Esophagus squamous epithelium (tissue), 5 donors: ENCODE measurements around the gene TRIB2. TPM values are rescaled to one million over a fixed set of nuclear protein-coding genes. Genes with fewer than 3 reads are reported as not detected.
A peak's percentile ranks its signal among the peaks of the same experiment; 100 is the strongest.

Experiments
- DNase-seq: peaks from one replicate; lab custom pipeline; 2025; lab: John Stamatoyannopoulos, UW
- H3K27ac ChIP-seq, 4 donors: fragments of 200-600 bp; sonication (generic); one replicate each; pipeline ENCODE4 v1.5.1; 2016 to 2019; ENCODE audit warnings: mild to moderate bottlenecking in 1 of 4
- H3K27me3 ChIP-seq, 4 donors: fragments of 200-600 bp; sonication (generic); 1 replicate in 3 of 4; 2 replicates in 1 of 4; pipeline versions ENCODE4 v1.5.1 to v1.6.0; 2017 to 2021; ENCODE audit warnings: antibody characterized with exemption in 1 of 4
- H3K36me3 ChIP-seq, 3 donors: fragments of 200-600 bp; sonication (generic); one replicate each; pipeline ENCODE4 v1.5.1; 2016 to 2019
- H3K4me1 ChIP-seq, 3 donors: fragments of 200-600 bp; sonication (generic); one replicate each; pipeline ENCODE4 v1.5.1; 2017 to 2019
- H3K4me3 ChIP-seq, 4 donors: fragments of 200-600 bp; sonication (generic); 1 replicate in 3 of 4; 2 replicates in 1 of 4; pipeline ENCODE4 v1.5.1; 2016 to 2019; ENCODE audit warnings: mild to moderate bottlenecking in 2 of 4, moderate library complexity in 1 of 4
- H3K9me3 ChIP-seq, 3 donors: fragments of 200-600 bp; sonication (generic); one replicate each; pipeline ENCODE4 v1.5.1; 2016 to 2019
- POLR2A ChIP-seq, 4 donors: fragments of 450-650 bp; IDR thresholded peaks; one replicate each; pipeline ENCODE4 v1.6.1; 2017; ENCODE audit warnings: antibody characterized with exemption in 4 of 4, mild to moderate bottlenecking in 4 of 4, moderate library complexity in 3 of 4
- WGBS, 2 donors: methylation state at CpG; one replicate each; pipeline ENCODE4 v1.1.5; 2018; 5-methylcytosine and 5-hydroxymethylcytosine counted together
- intact Hi-C: fragments of 100-400 bp; cut with DNase I; formaldehyde crosslinking; loops from one replicate; pipeline ENCODE4 v1.15.0; 2022
- total RNA-seq, 4 donors: library from RNA; depleted of rRNA; stranded (reverse); fragments of >200 nt; gene quantifications; one replicate each; pipeline ENCODE4 v1.1.0, GENCODE V29; 2016
- TF ChIP-seq, protein P1 (sequence below), 6 experiments: fragments of 450-650 bp in 4 of 6; fragments of 200-600 bp in 2 of 6; sonication (generic) in 2 of 6; IDR thresholded peaks; one replicate each; pipeline ENCODE4 v1.5.1; 2016 to 2019; ENCODE audit warnings: antibody characterized with exemption in 6 of 6, mild to moderate bottlenecking in 4 of 6, moderate library complexity in 4 of 6
- donor health status: DM: yes; HTN: yes; CAD: no.

The TRIB2 gene
- total RNA-seq, 4 donors from 2014 or later = 9.8 to 42.2 (median 32.4) TPM

GRCh38 chr2:12755384-12755783 lies 38.6 kb downstream of the TRIB2 start:
- H3K4me3 ChIP-seq = no peak overlapping the region
- H3K4me1 ChIP-seq = peaks cover 3 to 23% (median 5%) of the 10 kb centered on the region in 3 donors
- TF ChIP-seq POLR2A (IDR thresholded peaks at IDR 0.05) = no peak
- TF ChIP-seq, protein P1, sequence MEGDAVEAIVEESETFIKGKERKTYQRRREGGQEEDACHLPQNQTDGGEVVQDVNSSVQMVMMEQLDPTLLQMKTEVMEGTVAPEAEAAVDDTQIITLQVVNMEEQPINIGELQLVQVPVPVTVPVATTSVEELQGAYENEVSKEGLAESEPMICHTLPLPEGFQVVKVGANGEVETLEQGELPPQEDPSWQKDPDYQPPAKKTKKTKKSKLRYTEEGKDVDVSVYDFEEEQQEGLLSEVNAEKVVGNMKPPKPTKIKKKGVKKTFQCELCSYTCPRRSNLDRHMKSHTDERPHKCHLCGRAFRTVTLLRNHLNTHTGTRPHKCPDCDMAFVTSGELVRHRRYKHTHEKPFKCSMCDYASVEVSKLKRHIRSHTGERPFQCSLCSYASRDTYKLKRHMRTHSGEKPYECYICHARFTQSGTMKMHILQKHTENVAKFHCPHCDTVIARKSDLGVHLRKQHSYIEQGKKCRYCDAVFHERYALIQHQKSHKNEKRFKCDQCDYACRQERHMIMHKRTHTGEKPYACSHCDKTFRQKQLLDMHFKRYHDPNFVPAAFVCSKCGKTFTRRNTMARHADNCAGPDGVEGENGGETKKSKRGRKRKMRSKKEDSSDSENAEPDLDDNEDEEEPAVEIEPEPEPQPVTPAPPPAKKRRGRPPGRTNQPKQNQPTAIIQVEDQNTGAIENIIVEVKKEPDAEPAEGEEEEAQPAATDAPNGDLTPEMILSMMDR (IDR thresholded peaks at IDR 0.05) = no peak
- H3K27me3 ChIP-seq = no peaks in the 10 kb centered on the region
- 75 to 81% methylated on average over 3 of the region's 3 CpGs for WGBS, 2 donors
- H3K36me3 ChIP-seq = no peaks in the 10 kb centered on the region
- no peaks in the 10 kb centered on the region for H3K9me3 ChIP-seq
- H3K27ac ChIP-seq = no peak overlapping the region
- DNase-seq = no peak
- intact Hi-C loops = no loop called here

DNA sequence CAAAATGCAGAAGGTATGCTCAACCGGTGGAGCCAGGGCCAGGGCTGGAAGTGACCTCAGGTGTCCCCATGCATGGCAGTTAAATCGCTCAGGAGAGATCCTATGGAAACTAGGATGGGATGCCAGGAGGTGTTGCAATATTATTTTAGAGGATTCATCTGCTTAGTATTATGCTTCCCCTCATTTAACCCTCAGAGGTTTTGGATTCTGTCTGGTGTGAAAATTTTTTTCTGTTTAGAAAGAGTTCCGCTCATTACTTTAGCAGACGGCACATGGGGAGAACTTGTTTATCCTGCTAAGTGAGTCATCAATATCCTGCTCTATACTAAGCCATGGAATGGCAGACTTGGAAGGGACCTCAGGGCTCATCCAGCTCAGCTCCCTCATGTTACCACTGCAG lies 42.5 kb downstream of the TRIB2 start:
- 39 to 49% methylated on average over 4 of the region's 4 CpGs for WGBS, 2 donors
- peak overlapping the region in 1 of 4 donors; percentile 39 for H3K27ac ChIP-seq
- no peak for DNase-seq
- peaks cover 0 to 1% (median 0%) of the 10 kb centered on the region in 3 donors for H3K9me3 ChIP-seq
- intact Hi-C loops = no loop called here
- H3K36me3 ChIP-seq = no peaks in the 10 kb centered on the region
- no peak overlapping the region for H3K4me3 ChIP-seq
- H3K27me3 ChIP-seq = no peaks in the 10 kb centered on the region
- TF ChIP-seq, protein P1 (IDR thresholded peaks at IDR 0.05) = no peak
- no peak for TF ChIP-seq POLR2A (IDR thresholded peaks at IDR 0.05)
- H3K4me1 ChIP-seq = peaks cover 3 to 23% (median 5%) of the 10 kb centered on the region in 3 donors

DNA sequence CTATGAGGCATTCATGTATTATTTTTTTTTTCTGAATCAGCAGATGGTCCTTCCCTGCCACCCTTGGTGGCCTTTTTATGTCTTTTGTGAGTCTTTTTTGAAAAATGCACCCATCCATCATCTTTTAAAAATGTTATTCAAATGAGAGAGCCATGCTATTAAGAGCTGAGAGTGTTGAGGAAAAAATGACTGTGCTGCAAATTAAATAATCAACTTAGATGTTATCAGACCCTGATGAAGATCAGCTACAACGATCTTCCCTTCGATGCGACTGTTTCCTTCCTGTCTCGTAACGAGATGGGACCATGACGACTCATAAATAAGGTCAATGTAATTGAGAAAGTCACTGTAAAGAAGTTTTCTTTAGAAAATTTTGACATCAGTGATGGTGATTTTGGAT lies 44.4 kb downstream of the TRIB2 start:
- TF ChIP-seq, protein P1 (IDR thresholded peaks at IDR 0.05) = no peak
- TF ChIP-seq POLR2A (IDR thresholded peaks at IDR 0.05) = no peak
- no peaks in the 10 kb centered on the region for H3K27me3 ChIP-seq
- peaks cover 0 to 8% (median 0%) of the 10 kb centered on the region in 3 donors for H3K9me3 ChIP-seq
- H3K27ac ChIP-seq = no peak overlapping the region
- no peak for DNase-seq
- H3K36me3 ChIP-seq = no peaks in the 10 kb centered on the region
- H3K4me3 ChIP-seq = no peak overlapping the region
- 53 to 71% methylated on average over 6 of the region's 6 CpGs for WGBS, 2 donors
- intact Hi-C loops = no loop called here
- H3K4me1 ChIP-seq = peaks cover 3 to 23% (median 5%) of the 10 kb centered on the region in 3 donors

DNA sequence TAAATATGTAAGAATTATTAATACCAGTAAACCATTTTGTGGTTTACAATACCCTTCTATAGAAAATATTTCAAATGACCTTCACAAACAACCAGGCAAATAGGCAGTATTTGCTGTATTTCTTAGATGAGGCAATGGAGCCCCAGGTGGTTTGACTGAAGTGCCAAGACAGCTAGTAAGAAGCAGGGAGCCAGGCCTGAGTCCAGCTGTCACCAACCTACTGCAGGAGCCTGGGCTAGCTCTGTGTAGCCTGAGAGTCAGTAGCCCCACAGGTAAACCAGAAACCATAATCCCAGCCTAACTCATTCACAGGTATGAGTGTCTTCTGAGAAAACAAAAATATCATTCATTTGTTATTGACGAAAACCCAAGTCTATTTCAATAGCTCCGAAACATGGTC lies 45.6 kb downstream of the TRIB2 start:
- Histone ChIP-seq H3K4me3 (no peak overlapping the region), H3K9me3 (peaks cover 0 to 8% (median 0%) of the 10 kb centered on the region in 3 donors), H3K4me1 (peaks cover 3 to 14% (median 5%) of the 10 kb centered on the region in 3 donors), H3K27me3 (peaks cover 0 to 11% (median 0%) of the 10 kb centered on the region in 4 donors), H3K27ac (no peak overlapping the region), H3K36me3 (no peaks in the 10 kb centered on the region)
- DNase-seq = no peak
- intact Hi-C loops = no loop called here
- WGBS, 2 donors = 77 to 92% methylated on average over 2 of the region's 2 CpGs
- TF ChIP-seq, protein P1 (IDR thresholded peaks at IDR 0.05) = no peak
- TF ChIP-seq POLR2A (IDR thresholded peaks at IDR 0.05) = no peak

DNA sequence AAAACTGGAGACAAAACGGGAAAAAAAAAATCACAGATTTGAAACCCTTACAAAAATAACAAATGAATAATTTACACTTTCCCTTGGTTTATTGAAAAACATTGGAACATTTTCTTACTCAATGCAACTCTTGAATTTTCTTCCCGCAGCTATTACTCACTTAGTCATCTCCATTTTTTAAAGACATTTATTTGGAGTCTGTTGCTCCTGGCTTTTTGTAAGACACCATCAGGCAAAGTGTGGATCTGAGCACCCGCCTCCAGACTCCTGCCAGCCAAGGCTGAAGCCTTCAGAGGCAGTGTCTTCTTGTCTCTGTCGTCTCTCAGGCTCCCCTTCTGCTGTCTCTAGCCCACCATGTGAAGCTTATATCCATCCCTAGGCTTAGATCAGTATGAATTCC lies 46.2 kb downstream of the TRIB2 start:
- no peak for DNase-seq
- TF ChIP-seq POLR2A (IDR thresholded peaks at IDR 0.05) = no peak
- TF ChIP-seq, protein P1 (IDR thresholded peaks at IDR 0.05) = no peak
- Histone ChIP-seq H3K9me3 (peaks cover 0 to 8% (median 0%) of the 10 kb centered on the region in 3 donors), H3K27ac (no peak overlapping the region), H3K4me3 (no peak overlapping the region), H3K36me3 (no peaks in the 10 kb centered on the region), H3K4me1 (peaks cover 3 to 14% (median 5%) of the 10 kb centered on the region in 3 donors), H3K27me3 (peaks cover 0 to 16% (median 0%) of the 10 kb centered on the region in 4 donors)
- 49 to 61% methylated on average over 4 of the region's 4 CpGs for whole genome bisulfite sequencing, 2 donors
- intact Hi-C loops = no loop called here
